ENCODE measurements around the gene TRAPPC12.

The TRAPPC12 gene

DNA sequence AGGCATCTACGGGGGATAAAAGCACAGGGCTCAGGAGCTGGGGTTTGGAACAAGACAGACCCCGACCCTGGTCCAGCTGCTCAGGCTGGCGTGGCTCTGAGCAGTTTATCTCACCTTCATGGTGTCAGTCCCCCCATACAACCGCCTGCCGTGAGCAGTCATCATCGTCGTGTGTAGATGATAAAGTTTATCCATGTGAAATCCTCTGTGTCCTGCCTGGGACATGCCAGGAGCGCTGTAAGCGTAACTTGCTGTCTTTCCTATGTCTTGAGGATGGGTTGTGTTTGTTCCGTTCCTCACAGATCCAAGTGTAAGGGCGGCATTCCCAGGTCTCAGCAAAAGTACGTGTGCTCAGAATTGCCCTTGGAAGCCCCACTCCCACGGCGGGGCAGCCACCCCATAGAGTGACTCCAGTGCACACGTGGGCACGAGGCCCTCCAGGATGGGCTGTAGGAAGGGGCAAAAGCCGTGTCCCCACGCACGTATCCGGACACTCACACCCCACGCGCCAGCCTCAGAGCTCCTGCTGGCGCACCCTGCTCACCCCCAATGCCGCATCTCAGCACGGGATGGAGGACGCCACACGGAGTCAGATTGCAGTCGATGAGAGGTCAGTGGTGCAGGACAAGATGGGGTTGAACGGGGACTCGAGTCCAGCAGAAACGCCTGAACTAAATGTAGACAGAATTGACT lies 88.9 kb downstream of the TRAPPC12 start:
- DNase-seq (ENCODE audit: low read depth): no peak

DNA sequence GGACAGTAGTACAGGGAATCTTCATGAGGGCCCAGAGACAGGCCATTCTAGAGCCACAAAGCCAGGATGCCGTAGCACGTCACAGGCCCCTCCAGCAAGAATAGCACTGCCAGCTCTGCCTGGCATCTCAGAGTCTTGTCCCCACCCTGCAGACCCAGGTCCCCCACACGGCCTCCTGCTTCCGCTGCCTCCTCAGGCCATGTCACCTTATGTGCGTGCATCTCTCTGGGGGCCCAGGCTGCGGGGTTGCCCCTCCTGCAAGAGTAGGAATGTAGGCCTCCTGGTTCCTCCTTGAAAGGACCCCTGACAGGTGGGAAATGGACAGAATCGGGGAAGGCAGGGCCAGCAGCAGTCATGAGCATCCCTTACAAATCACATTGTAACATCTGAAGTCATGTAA lies 90.0 kb downstream of the TRAPPC12 start:
- no peak for DNase-seq (ENCODE audit: low read depth)

DNA sequence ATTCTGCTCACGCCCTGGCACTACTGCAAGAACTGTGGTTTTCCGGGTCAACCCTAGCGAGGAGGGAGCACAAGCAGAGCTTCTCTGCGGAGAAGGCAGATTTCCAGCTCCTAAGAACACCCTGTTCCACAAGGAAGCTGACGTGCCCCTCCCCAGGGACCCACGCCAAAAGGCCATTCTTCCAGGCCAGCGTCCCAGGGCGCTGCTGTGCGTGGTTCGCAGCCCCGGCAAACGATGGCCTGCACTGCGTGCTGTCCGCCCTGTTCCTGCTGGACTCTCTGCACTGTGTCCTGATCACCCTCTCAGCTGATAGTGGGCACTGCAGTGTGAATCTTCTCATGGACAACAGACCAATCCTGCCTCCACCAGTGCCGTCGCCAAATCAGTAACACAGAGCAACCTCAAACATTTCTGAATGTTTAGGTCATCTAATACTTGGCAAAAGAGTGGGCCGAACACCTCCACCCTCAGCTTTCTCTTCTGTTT lies 90.7 kb downstream of the TRAPPC12 start:
- no peak for DNase-seq (ENCODE audit: low read depth)

DNA sequence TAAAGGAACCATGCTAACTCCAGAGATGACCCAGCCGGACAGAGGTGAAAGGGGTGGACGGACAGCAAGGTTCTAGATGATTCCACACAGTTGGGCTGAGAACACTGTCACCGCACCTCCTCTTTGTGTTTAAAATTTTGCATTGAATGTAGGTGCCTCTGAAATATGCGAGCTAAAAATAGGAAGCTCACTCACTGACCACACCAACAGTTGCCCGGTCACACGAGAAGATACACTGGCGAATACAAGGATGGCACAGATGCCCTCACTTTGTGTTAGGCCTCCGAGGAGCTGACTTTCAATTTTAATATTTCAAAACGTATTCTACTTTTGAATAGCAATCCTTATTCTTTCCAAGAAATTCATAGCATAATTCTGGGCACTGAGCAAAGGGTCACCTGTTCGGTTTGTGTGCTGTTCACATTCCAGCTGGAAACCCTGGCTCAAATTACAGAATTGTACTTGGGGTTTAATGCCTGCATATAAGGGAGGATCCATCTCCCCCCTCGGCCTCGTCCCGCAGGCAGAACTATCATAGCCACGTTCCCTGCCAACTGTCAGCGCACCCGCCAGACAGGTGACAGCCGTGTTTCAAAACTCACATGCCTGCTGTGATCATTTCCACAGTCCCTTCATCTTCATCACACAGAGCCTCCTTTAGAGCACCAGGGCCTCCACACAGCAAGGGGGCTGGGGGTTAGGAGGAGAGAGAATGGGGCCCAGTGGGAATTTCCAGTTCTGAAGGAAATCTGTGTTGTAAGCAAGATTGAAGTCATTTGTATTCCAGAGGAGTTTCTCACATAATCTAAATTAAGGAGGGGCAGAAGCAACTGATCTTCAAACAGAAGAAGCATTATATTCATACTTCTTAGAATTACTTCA lies 91.6 kb downstream of the TRAPPC12 start:
- no peak for DNase-seq (ENCODE audit: low read depth)

GRCh38 chr2:3472296-3472695 lies 92.8 kb downstream of the TRAPPC12 start:
- no peak for DNase-seq (ENCODE audit: low read depth)

DNA sequence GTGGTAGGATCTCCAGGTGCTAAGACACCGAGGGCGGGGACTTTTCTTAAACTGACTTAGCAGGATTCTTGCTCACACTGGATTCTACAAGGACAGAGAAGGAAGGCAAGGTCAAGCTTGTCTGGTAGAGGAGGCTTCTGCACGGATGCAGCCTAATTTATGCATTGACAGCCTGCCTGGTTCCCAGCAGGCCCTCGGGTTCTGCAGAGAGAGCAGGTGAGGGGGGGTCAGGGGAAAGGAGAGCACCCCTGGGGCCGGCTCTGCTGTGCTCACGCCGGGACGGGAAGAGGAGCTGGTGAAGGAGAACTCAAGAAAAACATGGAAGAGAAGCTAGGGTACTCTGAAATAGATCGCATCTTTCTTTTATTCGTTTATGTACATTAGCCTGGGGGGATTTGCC lies 93.5 kb downstream of the TRAPPC12 start:
- no peak for DNase-seq (ENCODE audit: low read depth)

GRCh38 chr2:3475771-3476170 lies 96.3 kb downstream of the TRAPPC12 start:
- no peak for DNase-seq (ENCODE audit: low read depth)

DNA sequence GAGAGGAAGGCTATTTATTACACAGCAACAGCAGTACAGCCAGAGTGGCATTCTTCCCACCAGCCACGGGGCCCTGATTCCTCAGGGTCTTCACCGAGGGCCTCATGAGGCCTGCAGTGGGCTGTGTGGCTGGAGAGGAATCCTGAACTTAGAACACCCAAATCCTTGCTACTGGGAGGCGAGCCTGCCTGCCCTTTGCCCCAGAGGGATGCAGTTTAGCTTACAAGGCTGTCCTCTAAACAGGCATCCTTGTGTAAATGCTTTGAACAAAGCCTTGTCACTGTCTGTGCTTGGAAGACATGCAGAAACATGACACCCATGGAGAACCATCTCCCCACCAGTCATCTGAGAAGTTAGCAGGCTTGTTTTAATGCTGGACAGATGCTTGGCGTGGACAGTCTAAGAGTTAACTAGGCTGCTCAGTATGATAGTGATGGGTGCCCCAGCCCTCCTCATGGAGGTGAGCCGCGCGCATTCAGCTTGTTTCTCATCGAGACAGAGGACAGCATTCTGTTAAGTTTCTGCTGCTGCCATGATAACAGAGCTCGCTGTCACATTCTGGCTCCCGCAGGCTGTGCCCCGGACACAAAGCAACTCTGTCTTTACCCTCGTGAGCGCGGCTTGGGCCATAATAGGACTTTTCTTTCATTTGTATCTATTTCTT lies 97.0 kb downstream of the TRAPPC12 start:
- DNase-seq (ENCODE audit: low read depth): no peak

GRCh38 chr2:3476985-3477327 lies 97.5 kb downstream of the TRAPPC12 start:
- no peak for DNase-seq (ENCODE audit: low read depth)

- no peak for DNase-seq (ENCODE audit: low read depth)
Observed at GRCh38 chr2:3478846-3479385, 99.4 kb downstream of the TRAPPC12 start.

DNA sequence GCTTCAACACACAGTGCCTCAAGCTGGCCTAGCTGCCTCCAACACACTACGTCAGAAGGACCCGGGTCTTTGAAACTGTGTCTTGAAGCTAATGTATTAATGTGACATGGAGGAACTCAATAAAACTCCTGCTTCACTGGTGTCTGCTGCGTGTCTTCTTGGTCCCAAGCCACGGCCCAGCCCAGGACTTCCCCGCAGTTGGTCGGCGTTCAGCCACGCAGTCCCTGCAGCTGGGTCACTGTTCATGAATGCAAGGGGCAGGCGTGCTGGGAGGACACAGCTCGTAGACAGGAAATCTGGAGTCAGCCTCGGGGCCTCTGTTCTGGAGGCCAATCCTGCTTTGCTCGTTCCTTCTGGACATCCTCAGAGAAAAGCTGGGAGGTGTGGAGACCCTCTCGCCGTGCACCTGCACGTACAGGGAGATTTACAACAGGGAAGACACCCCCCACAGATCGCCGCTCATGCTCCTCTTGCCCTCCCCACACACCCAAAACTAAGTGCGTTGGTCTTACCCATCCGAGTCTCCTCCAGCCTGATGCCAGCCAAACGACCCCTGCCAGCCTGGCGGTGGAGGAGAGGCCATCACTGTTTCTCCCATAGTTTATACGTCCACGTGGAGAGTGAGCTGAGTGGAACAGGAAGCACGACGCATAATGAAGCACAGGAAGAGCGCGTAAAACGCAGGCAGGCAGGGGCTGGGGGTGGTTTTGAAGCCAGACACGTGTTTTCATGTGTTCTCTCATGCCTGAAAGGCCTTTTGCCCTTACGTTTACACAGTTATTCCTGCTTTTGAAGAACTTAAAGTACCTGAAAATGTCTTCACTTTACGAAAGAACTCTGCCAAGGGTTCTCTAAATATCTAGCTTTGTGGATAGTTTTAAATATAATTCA lies 100.2 kb downstream of the TRAPPC12 start:
- DNase-seq (ENCODE audit: low read depth): no peak

- DNase-seq (ENCODE audit: low read depth): no peak
Observed at GRCh38 chr2:3480352-3481010, 101.0 kb downstream of the TRAPPC12 start.

DNA sequence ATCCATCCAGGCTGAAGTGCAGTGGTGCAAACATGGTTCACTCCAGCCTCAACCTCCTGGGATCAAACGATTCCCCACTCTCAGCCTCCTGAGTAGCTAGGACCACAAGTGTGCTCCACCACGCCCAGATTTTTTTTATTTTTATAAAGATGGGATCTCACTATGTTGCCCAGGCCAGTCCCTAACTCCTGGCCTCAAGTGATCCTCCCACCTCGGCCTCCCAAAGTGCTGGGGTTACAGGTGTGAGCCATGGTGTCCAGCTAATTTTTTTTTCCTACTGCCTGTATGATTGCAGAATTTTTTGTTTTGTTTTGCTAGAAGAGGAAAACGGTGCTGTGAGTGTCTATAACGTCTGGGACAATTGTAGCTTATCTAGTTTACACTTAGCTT lies 101.5 kb downstream of the TRAPPC12 start:
- DNase-seq (ENCODE audit: low read depth): no peak

GRCh38 chr2:3481736-3482362 lies 102.4 kb downstream of the TRAPPC12 start:
- no peak for DNase-seq (ENCODE audit: low read depth)

DNA sequence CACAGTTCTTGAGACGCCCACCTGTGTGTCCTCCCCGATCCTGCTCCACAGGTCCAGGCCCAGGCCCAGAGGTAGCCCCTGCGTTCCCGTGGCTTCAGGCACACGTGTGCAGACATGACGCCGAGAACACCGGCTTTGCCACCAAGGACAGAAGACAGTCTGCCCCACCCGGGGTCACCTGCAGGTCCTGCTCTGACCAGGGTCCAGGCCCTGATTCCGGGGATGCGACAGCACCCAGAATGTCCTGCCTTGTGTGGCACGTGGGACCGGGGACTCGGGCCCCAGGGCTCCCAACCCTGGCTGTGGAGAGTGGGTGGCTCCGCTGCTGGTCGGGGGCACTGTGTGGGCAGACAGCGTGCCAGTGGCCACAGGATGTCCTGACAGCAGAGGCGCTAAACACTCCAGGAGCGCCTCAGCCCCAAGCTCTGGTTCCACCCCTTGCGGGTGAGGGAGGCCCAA lies 102.9 kb downstream of the TRAPPC12 start:
- no peak for DNase-seq (ENCODE audit: low read depth)

- no peak for DNase-seq (ENCODE audit: low read depth)
Observed at GRCh38 chr2:3483227-3483985, 103.9 kb downstream of the TRAPPC12 start.

DNA sequence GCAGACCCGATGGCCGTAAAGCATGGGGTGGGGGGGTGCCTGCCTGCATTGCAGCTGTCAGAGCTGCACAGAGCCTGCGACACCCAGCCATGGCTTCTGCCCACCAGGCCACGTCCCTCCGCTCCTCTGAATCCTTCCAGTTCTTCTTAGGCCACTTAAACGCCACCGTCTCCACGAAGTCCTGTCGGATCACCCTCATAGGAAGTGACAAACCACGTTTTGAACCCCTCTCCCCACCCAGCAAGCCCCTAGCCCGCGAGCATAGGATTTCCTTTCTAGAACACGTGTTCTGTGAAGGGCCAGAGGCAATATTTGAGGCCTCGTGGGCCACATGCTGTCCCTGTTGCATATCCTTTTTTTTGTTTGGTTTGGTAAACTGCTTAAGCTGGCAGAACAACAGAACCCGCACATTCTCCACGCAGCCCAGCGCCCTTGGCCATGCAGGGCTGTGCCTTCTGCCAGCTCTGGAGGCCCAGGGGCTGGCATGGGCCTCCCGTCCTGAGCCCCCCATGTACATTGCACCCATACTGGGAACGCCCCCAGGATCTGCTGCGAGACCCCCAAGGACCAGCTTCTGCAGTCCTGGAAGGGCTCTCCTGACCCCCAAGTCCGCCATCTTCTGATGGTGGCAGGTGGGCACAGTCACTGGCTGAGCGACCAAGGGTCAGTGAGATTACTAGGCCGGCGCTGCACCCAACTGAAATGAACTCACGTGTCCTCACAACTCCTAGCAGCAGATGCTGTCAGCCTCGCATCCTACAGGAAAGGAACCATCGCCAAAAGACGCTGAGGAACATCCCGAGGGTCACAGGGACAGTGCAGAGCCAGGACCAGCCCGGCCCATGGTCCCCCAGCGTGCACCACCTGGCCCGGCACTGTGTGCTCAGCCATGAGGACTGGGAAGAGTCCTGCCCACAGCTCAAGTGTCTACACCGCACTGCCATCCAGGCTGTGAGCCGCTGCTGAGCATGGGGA lies 104.8 kb downstream of the TRAPPC12 start:
- no peak for DNase-seq (ENCODE audit: low read depth)

DNA sequence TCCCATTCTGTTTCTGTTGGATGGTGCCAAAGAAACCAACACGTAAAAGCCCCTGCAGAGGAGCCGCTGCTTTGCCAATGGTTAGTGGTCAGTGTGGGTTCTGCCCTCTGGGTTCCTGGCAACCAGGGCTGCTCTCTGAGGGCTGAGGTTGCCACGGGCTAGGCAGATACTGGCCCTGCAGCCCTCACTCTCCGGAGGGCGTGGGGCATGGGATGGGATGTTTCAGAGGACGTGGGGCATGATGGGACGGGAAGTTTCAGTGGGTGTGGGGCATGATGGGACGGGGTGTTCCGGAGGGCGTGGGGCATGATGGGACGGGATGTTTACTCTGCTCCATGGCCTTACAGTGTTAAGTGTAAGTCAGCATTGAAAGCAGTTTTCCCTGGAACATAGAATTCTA lies 105.7 kb downstream of the TRAPPC12 start:
- no peak for DNase-seq (ENCODE audit: low read depth)

All from activated T-helper 9 cell treated with anti-CD3 and anti-CD28 coated beads, Interleukin-2, amount 50 U/mL, for 16 hours (primary cell).